ENCODE data around the gene BEST2.

Gene BEST2

GRCh38 chr19:12748489-12748888 is 3.1 kb upstream of the BEST2 start:
- no peak for DNase-seq
- TF ChIP-seq GATA1 (IDR thresholded peaks at IDR 0.05; ENCODE audit: low read depth, low read length) = no peak
- no peak for TF ChIP-seq POLR2A (IDR thresholded peaks at IDR 0.05; ENCODE audit: low read length)

- TF ChIP-seq GATA1 (IDR thresholded peaks at IDR 0.05; ENCODE audit: low read depth, low read length) = no peak
- TF ChIP-seq POLR2A (IDR thresholded peaks at IDR 0.05; ENCODE audit: low read length) = no peak
- DNase-seq = no peak
These were observed 1.6 kb upstream of the BEST2 start for GRCh38 chr19:12749938-12750521.

GRCh38 chr19:12750851-12751250 is 740 bp upstream of the BEST2 start:
- DNase-seq = no peak
- TF ChIP-seq POLR2A (IDR thresholded peaks at IDR 0.05; ENCODE audit: low read length) (no peak), GATA1 (IDR thresholded peaks at IDR 0.05; ENCODE audit: low read depth, low read length) (no peak)

DNA sequence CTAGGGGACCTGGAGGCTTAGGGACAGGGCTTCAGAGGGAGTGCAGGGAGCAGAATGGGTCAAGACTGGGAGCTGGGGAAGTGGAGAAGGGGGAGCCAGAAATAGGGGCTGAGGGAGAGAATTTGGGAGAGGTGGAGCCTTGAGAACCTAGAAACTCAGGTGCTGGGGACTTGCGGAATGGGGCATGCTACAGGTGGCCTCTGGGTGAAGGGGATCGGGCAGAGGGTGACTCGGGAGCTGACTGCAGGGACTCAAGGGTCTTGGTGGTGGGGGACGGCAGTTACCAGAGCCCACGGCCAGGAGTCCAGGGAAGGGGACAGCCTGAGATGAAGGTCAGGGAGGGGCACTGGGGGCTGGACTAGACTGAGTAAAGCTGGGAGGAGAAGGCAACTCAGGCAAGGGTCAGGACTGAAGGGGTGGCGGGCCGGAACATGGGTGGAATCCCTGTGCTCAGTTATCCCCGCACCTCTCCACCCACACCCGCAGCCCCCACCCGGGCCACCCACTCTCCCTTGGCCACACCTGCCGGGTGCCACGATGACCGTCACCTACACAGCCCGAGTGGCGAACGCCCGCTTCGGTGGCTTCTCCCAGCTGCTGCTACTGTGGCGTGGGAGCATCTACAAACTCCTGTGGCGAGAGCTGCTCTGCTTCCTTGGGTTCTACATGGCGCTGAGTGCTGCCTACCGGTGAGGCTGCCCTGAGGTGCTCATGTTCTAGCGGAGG is 628 bp downstream of the BEST2 start:
- TF ChIP-seq GATA1 (IDR thresholded peaks at IDR 0.05; ENCODE audit: low read depth, low read length) = no peak
- no peak for TF ChIP-seq POLR2A (IDR thresholded peaks at IDR 0.05; ENCODE audit: low read length)
- DNase-seq = no peak

DNA sequence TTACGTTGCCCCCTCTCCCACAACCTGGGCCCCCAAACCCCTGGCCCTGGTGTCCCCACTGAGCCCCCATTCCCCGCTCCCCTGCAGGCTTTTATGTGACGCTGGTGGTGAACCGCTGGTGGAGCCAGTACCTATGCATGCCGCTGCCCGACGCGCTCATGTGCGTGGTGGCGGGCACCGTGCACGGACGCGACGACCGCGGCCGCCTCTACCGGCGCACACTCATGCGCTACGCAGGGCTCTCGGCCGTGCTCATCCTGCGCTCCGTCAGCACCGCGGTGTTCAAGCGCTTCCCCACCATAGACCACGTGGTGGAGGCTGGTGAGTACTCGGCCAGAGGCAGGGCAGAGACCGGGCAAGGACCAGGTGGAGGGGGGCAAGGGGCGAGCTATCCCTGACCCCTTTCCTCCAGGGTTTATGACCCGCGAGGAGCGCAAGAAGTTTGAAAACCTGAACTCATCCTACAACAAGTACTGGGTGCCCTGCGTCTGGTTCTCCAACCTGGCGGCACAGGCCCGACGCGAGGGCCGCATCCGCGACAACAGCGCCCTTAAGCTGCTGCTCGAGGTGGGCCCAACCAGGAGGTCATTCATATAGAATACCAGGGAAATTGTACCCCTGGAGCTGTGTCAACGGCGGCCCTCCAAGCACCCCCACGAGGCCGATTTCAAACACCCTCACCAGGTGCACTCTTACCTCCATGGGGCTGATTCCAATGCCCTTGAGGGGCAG is 3.0 kb downstream of the BEST2 start:
- TF ChIP-seq GATA1 (IDR thresholded peaks at IDR 0.05; ENCODE audit: low read depth, low read length) (no peak), POLR2A (IDR thresholded peaks at IDR 0.05; ENCODE audit: low read length) (no peak)
- no peak for DNase-seq

GRCh38 chr19:12756150-12756883 is 4.7 kb downstream of the BEST2 start:
- TF ChIP-seq GATA1 (IDR thresholded peaks at IDR 0.05; ENCODE audit: low read depth, low read length) (no peak), POLR2A (IDR thresholded peaks at IDR 0.05; ENCODE audit: low read length) (no peak)
- no peak for DNase-seq

DNA sequence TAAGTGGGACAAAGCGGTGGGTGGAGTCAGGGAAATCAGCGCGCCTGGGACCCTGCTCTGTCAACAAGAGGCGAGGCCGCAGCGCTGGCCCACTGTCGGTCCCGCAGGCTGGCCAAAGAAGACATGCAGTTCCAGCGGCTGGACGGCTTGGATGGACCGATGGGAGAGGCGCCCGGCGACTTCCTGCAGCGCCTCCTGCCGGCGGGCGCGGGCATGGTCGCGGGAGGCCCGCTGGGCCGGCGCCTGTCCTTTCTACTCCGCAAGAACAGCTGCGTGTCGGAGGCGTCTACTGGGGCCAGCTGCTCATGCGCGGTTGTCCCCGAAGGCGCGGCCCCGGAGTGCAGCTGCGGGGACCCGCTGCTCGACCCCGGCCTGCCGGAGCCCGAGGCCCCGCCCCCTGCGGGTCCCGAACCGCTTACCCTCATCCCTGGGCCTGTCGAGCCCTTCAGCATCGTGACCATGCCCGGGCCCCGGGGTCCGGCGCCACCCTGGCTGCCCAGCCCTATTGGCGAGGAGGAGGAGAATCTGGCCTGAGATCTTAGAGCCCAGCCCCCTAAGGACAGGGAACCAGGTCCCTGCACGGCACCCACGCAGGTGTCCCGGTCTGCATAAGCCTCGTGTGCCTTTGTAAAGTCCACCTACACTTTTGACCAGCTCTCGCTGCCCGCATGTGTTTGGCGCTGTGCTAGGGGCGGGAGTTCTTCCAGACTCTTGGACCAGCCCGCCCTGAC is 6.1 kb downstream of the BEST2 start:
- DNase-seq = peak; percentile 83 to 86
- TF ChIP-seq POLR2A (IDR thresholded peaks at IDR 0.05; ENCODE audit: low read length) = no peak
- no peak for TF ChIP-seq GATA1 (IDR thresholded peaks at IDR 0.05; ENCODE audit: low read depth, low read length)

DNA sequence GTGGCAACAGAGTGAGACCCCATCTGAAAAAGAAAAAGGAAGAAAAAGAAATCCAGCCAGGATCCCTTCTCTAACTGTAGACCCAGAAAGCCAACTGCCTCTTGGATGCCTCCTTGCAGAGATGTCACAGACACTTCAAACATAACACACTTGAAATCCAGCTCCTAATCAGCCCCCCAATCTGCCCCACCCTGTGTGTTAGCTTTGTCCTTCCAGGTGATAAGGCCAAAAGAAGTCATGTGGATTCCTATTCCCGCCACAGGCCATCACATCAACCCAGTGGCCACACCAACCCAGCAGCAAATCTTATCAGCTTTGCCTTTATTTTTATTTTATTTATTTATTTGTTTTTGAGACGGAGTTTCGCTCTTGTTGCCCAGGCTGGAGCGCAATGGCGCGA is 8.1 kb downstream of the BEST2 start:
- TF ChIP-seq GATA1 (IDR thresholded peaks at IDR 0.05; ENCODE audit: low read depth, low read length) (no peak), POLR2A (IDR thresholded peaks at IDR 0.05; ENCODE audit: low read length) (no peak)
- peak in 1 of 2 experiments; percentile 51 for DNase-seq

- TF ChIP-seq GATA1 (IDR thresholded peaks at IDR 0.05; ENCODE audit: low read depth, low read length) (no peak), POLR2A (IDR thresholded peaks at IDR 0.05; ENCODE audit: low read length) (no peak)
These were observed 11.5 kb downstream of the BEST2 start for GRCh38 chr19:12763100-12763499.

DNA sequence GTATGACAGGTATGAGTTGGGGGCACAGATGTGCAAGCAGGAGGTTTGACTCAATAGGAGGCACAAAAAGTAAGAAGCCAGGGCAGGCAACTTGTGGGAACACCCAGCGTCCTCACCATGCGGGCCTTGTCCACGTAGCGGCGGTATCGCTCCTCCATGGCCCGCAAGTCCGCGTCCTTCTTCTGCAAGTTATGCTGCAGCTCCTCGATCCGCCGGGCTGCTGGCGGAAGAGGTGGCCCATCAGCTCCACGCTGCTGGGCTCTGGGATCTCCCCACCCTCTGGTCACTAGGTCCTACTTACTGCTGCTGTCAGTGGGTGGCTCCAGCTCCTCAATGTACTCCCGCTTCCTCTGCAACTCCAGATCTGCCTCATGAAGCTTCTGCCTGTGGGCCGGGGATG is 13.1 kb downstream of the BEST2 start:
- no peak for DNase-seq
- TF ChIP-seq GATA1 (IDR thresholded peaks at IDR 0.05; ENCODE audit: low read depth, low read length) (no peak), POLR2A (IDR thresholded peaks at IDR 0.05; ENCODE audit: low read length) (no peak)

More at GRCh38 chr19:12763100-12763499, 11.5 kb downstream of the BEST2 start:
- no peak for DNase-seq

DNA sequence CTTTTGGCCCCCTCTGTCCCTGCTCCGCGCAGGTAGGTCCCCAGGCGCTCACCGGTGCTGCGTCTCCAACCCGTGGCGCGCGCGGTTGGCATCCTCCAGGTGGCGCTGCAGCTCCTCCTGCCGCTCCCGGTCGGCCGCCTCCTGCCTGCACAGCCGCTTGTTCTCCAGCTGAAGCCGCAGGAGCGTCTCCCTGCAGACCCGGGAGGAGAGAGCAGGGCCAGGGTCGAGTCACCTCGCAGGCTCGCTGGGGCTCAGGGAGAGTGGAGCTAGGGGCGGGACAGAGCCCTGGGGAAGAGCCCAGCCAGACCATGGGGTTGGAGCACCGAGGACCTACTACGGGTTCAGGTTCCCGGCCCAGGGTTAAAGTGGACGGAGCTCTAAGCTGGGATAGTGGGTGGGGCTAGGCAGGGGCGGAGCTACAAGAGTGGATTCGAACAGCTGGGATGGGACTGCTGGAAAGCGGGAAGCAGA is 14.5 kb downstream of the BEST2 start:
- peak; percentile 84 to 92 for DNase-seq
- TF ChIP-seq GATA1 (IDR thresholded peaks at IDR 0.05; ENCODE audit: low read depth, low read length) = no peak
- no peak for TF ChIP-seq POLR2A (IDR thresholded peaks at IDR 0.05; ENCODE audit: low read length)

DNA sequence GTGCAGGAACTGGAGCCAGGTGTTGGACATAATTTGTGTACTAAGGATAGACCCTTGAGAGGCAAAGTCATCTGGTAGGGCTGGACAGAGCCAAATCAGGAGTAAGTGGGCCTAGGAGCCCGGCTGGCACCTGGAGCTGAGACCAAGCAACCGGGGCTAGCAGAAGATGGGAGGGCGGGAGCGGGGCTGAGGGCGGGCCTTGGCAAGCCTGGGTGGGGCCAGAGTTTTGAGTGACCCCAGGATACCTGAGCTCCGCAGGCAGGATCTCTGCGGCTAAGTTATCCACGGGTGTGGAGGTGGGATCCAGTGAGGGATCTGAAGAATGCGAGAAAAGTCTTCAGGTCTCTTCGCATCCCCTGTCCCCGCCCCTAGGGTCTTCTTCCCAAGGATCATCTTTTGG is 15.6 kb downstream of the BEST2 start:
- TF ChIP-seq POLR2A (IDR thresholded peaks at IDR 0.05; ENCODE audit: low read length) (no peak), GATA1 (IDR thresholded peaks at IDR 0.05; ENCODE audit: low read depth, low read length) (no peak)
- no peak for DNase-seq

- DNase-seq = no peak
- no peak for TF ChIP-seq GATA1 (IDR thresholded peaks at IDR 0.05; ENCODE audit: low read depth, low read length)
- no peak for TF ChIP-seq POLR2A (IDR thresholded peaks at IDR 0.05; ENCODE audit: low read length)
These were observed 16.1 kb downstream of the BEST2 start for GRCh38 chr19:12767666-12768065.

All from erythroblast (primary cell).